ENCODE measurements around the gene RIMKLA. TPM values are rescaled to one million over a fixed set of nuclear protein-coding genes. Genes with fewer than 3 reads are reported as not detected.

The RIMKLA gene
- total and polyA plus RNA-seq, 2 of the 13 experiments (the other 11 are each of a cell fraction or from before 2014, with no cell fraction given): 2.5 to 3.8 TPM

DNA sequence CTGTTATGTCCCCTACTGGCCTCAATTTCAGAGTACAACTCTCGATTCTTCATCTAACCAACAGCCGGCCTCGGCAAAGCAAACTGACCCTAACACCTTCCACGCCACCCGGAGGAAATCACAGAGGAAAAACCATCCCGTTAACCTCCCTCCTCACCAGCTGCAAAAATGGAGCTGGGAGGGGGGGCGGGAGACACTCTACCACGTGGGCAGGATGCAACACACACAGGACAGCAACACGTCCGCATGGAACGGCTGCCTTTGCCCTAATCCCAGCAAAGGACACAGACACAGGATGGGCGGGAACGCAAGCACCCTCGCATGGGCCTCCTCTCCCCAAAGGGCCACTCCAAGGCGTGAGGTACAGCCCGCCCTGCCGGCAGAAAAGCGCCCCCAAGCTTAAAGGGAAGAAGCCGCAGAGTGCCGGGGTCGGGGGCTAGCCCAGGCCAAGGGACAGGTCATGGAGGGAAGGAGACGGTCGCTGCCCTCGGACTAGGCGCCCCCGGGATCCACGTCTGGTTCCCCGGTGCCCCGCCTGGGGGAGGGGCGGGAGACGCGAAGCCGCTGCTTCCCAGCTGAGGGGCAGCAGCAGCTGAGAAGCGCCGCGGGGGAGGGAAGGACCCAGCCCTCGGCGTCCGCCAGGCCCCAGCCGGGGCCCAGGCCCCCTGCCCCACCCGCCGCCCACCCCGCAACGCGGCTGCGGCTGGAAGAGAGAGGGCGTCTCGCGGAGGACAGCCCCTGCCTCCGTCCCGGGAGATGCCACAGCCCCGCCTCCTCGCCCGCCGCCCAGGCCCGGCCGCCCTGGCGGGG, 46.1 kb upstream of the RIMKLA start (continued):
- TF ChIP-seq ZNF318 (CRISPR knock-in tag; IDR thresholded peaks at IDR 0.05): 0 out of 2 replicates have a peak, but pooled peaks have one; percentile 32
- 0 out of 2 replicates have a peak, but pooled peaks have one; percentile 8 for TF ChIP-seq THAP11 (CRISPR knock-in tag; IDR thresholded peaks at IDR 0.05)
- no peak for TF ChIP-seq ZNF12 (CRISPR knock-in tag; IDR thresholded peaks at IDR 0.05)
- TF ChIP-seq ZNF777 (CRISPR knock-in tag; IDR thresholded peaks at IDR 0.05): 0 out of 2 replicates have a peak, but pooled peaks have one; percentile 5
- no peak for TF ChIP-seq FOXJ3 (CRISPR knock-in tag; IDR thresholded peaks at IDR 0.05; ENCODE audit: borderline replicate concordance)
- TF ChIP-seq DMAP1 (CRISPR knock-in tag; IDR thresholded peaks at IDR 0.05): peak; percentile 74; the same call in 1 of the 2 replicates
- TF ChIP-seq NCOA2 (CRISPR knock-in tag; IDR thresholded peaks at IDR 0.05): peak; percentile 25; the same call in 1 of the 2 replicates
- peak; percentile 42; the same call in 1 of the 2 replicates for TF ChIP-seq POLR2AphosphoS5 (IDR thresholded peaks at IDR 0.05; ENCODE audit: low read depth, low read length)
- TF ChIP-seq RNF2 (conservative IDR thresholded peaks at IDR 0.05; ENCODE audit: low read depth): no peak
- TF ChIP-seq KMT2A (CRISPR knock-in tag; IDR thresholded peaks at IDR 0.05): peak; percentile 17; the same call in 1 of the 2 replicates
- TF ChIP-seq RCOR2 (CRISPR knock-in tag; IDR thresholded peaks at IDR 0.05): no peak
- TF ChIP-seq ZSCAN22 (CRISPR knock-in tag; IDR thresholded peaks at IDR 0.05): peak; percentile 96
- no peak for TF ChIP-seq DPF2 (CRISPR knock-in tag; IDR thresholded peaks at IDR 0.05; ENCODE audit: borderline replicate concordance, low read depth)
- TF ChIP-seq XRCC5 (optimal IDR thresholded peaks at IDR 0.05; ENCODE audit: low read length): no peak
- TF ChIP-seq ZNF430 (CRISPR knock-in tag; IDR thresholded peaks at IDR 0.05): peak; percentile 73; the same call in 1 of the 2 replicates
- TF ChIP-seq FOXA1 (IDR thresholded peaks at IDR 0.05): no peak
- no peak for TF ChIP-seq FOXA1 (CRISPR knock-in tag; IDR thresholded peaks at IDR 0.05)
- peak; percentile 21; the same call in 1 of the 2 replicates for TF ChIP-seq ZNF292 (CRISPR knock-in tag; IDR thresholded peaks at IDR 0.05; ENCODE audit: borderline replicate concordance, low read depth)
- TF ChIP-seq ZGPAT (CRISPR knock-in tag; IDR thresholded peaks at IDR 0.05): 0 out of 2 replicates have a peak, but pooled peaks have one; percentile 17
- no peak for TF ChIP-seq GZF1 (CRISPR knock-in tag; IDR thresholded peaks at IDR 0.05)
- 0 out of 2 replicates have a peak, but pooled peaks have one; percentile 14 for TF ChIP-seq CBX5 (CRISPR knock-in tag; IDR thresholded peaks at IDR 0.05; ENCODE audit: borderline replicate concordance)
- no peak for TF ChIP-seq ZNF383 (CRISPR knock-in tag; IDR thresholded peaks at IDR 0.05; ENCODE audit: borderline replicate concordance)
- peak; percentile 62 for TF ChIP-seq MED1 (CRISPR knock-in tag; IDR thresholded peaks at IDR 0.05)

All from HepG2 (cell line).